NB4 (cell line): Measurements from ENCODE around the gene FAM110D.
A peak's percentile ranks its signal among the peaks of the same experiment; 100 is the strongest.

Source experiments
- MYC ChIP-seq: IDR thresholded peaks from 2 replicates; pipeline ENCODE4 v1.6.1; 2011; ENCODE audit warnings: low read depth, low read length
- POLR2A ChIP-seq: IDR thresholded peaks from 2 replicates; pipeline ENCODE4 v1.6.1; 2011; ENCODE audit warnings: mild to moderate bottlenecking; ENCODE audit not compliant: insufficient read length; ENCODE audit errors: extremely low read depth
- TF ChIP-seq, protein P1 (sequence below): IDR thresholded peaks from one replicate; pipeline ENCODE4 v1.5.1; 2012; ENCODE audit warnings: low read depth, low read length
- TF ChIP-seq, protein P2 (sequence below): IDR thresholded peaks from 2 replicates; pipeline ENCODE4 v1.6.1; 2011; ENCODE audit warnings: low read depth, low read length

DNA sequence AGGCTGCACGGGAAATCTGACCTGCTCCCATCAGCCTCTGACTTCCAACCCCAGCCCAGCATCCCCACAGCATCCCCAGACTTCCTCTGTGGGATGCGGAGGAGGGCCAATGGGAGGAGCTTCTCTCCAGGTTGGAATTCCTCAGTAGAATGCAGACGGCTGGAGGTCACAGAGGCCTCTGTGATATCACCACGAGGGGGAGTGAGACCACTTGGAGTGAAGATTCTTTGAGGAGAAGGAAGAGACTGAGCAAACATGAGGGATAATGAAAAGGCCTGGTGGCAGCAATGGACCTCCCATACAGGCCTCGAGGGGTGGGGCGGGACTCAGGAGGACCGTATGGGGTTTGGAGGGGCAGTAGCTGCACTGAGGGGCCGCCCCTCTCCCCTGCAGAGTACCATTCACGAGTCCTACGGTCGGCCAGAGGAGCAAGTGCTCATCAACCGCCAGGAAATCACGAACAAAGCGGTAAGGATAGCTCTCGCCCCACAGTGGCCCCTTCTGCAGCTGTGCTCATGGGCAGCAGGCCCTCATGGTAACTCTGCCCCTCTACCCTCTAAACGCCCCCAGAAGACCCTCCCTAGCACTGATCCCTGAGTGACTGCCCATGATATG lies 31.6 kb downstream of the FAM110D start, which contains the start of gene CATSPER4:
- TF ChIP-seq POLR2A (no peak), MYC (no peak)
- TF ChIP-seq, protein P1, sequence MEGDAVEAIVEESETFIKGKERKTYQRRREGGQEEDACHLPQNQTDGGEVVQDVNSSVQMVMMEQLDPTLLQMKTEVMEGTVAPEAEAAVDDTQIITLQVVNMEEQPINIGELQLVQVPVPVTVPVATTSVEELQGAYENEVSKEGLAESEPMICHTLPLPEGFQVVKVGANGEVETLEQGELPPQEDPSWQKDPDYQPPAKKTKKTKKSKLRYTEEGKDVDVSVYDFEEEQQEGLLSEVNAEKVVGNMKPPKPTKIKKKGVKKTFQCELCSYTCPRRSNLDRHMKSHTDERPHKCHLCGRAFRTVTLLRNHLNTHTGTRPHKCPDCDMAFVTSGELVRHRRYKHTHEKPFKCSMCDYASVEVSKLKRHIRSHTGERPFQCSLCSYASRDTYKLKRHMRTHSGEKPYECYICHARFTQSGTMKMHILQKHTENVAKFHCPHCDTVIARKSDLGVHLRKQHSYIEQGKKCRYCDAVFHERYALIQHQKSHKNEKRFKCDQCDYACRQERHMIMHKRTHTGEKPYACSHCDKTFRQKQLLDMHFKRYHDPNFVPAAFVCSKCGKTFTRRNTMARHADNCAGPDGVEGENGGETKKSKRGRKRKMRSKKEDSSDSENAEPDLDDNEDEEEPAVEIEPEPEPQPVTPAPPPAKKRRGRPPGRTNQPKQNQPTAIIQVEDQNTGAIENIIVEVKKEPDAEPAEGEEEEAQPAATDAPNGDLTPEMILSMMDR = peak; percentile 51
- TF ChIP-seq, protein P2, sequence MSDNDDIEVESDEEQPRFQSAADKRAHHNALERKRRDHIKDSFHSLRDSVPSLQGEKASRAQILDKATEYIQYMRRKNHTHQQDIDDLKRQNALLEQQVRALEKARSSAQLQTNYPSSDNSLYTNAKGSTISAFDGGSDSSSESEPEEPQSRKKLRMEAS = no peak
